Bronchial epithelial cell (primary cell): Measurements from ENCODE around the gene SEC16A. TPM values are rescaled to one million over a fixed set of nuclear protein-coding genes. Genes with fewer than 3 reads are reported as not detected.
A peak's percentile ranks its signal among the peaks of the same experiment; 100 is the strongest.

Source experiments
- DNase-seq: peaks from one replicate; pipeline ENCODE4 v3.0.0-alpha.2; 2010; ENCODE audit warnings: low read depth
- FAIRE-seq: peaks from 2 replicates; lab custom pipeline; 2011; peaks lifted over from hg19 to GRCh38; lab: Jason Lieb, UNC
- H3K27me3 ChIP-seq: 2 replicates; pipeline ENCODE4 v1.5.1; 2011; ENCODE audit warnings: low read length; ENCODE audit not compliant: control insufficient read depth, insufficient read depth
- H3K36me3 ChIP-seq: 2 replicates; pipeline ENCODE4 v1.5.1; 2011; ENCODE audit warnings: low read length; ENCODE audit not compliant: control insufficient read depth, insufficient read depth
- H3K4me3 ChIP-seq: 2 replicates; pipeline ENCODE4 v1.5.1; 2011; ENCODE audit warnings: mild to moderate bottlenecking, low read depth, low read length, control low read depth
- total RNA-seq: library from RNA; depleted of rRNA; stranded (reverse); fragments of >200 nt; gene quantifications from 2 replicates; pipeline ENCODE4 v1.2.1, GENCODE V29; 2014
- TF ChIP-seq, protein P1 (sequence below): IDR thresholded peaks from 2 replicates; pipeline ENCODE4 v1.5.1; 2011; ENCODE audit warnings: mild to moderate bottlenecking, moderate library complexity, low read length, control low read depth, inconsistent platforms; ENCODE audit not compliant: insufficient read depth, severe bottlenecking

SEC16A gene
- total RNA-seq, 1 donor from 2014 or later: 13.7 TPM

DNA sequence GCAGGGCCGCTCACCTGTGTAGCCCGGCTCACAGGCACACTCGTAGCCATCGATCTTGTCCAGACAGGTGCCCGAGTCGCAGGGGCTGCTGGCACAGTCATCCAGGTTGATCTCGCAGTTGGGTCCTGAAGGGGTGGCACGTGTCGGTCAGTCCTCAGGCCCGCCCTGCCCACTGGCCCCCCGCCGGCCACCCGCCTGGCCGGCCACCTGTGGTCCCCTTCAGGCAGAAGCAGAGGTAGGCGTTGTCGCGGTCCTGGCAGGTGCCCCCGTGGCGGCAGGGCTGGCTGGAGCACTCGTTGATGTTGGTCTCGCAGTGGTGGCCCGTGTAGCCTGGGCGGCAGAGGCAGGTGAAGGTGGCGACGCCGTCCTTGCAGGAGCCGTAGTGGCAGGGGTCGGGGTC, 32.4 kb upstream of the SEC16A start:
- Histone ChIP-seq H3K36me3 (peaks cover 86% of the 10 kb centered on the region), H3K27me3 (no peaks in the 10 kb centered on the region), H3K4me3 (no peak overlapping the region)
- no peak for DNase-seq
- no peak for FAIRE-seq
- TF ChIP-seq, protein P1, sequence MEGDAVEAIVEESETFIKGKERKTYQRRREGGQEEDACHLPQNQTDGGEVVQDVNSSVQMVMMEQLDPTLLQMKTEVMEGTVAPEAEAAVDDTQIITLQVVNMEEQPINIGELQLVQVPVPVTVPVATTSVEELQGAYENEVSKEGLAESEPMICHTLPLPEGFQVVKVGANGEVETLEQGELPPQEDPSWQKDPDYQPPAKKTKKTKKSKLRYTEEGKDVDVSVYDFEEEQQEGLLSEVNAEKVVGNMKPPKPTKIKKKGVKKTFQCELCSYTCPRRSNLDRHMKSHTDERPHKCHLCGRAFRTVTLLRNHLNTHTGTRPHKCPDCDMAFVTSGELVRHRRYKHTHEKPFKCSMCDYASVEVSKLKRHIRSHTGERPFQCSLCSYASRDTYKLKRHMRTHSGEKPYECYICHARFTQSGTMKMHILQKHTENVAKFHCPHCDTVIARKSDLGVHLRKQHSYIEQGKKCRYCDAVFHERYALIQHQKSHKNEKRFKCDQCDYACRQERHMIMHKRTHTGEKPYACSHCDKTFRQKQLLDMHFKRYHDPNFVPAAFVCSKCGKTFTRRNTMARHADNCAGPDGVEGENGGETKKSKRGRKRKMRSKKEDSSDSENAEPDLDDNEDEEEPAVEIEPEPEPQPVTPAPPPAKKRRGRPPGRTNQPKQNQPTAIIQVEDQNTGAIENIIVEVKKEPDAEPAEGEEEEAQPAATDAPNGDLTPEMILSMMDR: no peak

DNA sequence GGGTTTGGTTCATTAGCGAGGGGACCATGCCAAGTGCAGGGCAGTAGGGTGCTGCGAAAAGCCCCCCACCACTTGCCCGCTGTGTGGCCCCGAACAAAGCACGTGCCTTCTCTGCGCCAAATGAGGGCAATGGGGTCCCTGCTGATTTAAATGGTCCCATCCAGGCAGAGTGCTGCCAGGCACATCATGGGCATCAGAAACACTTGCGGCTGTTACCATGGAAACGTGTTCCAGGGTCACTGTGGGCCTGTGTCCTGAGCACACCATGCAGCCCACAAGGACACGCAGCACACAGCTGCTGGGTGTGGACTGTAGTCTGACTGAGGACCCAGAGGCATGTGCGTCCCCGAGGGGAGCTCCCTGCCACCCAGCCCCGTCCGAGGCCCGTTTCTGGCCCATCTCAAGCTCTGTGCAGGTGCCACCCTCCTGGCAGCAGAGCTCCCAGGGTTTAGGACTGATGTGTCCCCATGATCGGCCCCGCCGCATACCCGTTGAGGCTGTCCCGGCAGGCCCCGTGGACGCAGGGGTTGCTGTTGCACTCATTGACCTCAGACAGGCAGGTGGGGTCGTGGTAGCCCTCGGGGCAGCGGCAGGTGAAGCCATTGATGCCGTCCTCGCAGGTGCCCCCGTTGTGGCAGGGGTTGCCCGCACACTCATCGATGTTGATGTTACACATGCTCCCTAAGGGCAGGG, 31.3 kb upstream of the SEC16A start:
- no peaks in the 10 kb centered on the region for H3K27me3 ChIP-seq
- DNase-seq (no peak), FAIRE-seq (no peak)
- peaks cover 88% of the 10 kb centered on the region for H3K36me3 ChIP-seq
- no peak overlapping the region for H3K4me3 ChIP-seq
- TF ChIP-seq, protein P1: no peak

DNA sequence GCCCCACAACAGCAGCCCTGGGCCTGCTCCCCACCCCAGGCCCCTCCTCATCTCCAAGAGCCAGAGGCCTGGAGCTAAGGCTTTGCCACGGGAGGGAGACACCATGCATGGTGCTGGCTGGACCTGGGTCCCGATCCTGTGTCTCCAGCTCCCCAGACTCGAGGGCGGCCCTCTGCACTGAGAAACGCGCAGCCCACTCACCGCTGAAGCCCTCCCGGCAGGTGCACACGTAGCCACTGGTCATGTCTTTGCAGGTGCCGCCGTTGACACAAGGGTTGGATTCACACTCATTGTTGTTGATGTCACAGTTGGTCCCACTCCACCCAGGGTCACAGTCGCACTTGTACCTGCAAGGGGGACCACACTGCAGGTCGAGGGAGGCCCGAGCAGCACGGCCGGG, 30.4 kb upstream of the SEC16A start:
- Histone ChIP-seq H3K36me3 (peaks cover 87% of the 10 kb centered on the region), H3K4me3 (no peak overlapping the region), H3K27me3 (no peaks in the 10 kb centered on the region)
- no peak for FAIRE-seq
- DNase-seq: no peak
- TF ChIP-seq, protein P1: no peak

DNA sequence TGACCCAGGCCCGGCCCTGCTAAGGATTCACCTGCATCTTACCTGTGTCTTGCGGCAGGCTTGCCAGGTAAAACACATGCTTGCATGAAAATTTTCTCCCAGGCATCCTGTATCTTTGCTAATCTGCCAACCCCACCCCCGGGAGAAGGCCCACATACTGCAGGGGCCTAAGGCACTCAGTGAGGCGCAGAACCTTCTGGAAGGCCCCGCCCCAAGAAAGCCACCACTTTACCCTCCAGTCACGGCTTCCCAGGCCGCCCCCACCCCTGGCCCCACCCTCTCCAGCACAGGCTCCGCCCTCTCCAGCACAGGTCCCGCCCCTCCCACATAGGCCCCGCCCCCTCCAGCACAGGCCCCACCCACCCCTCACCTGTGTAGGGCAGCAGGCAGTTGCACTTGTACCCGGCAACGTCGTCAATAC, 29.8 kb upstream of the SEC16A start:
- Histone ChIP-seq H3K27me3 (no peaks in the 10 kb centered on the region), H3K4me3 (no peak overlapping the region), H3K36me3 (peaks cover 88% of the 10 kb centered on the region)
- TF ChIP-seq, protein P1: no peak
- no peak for FAIRE-seq
- DNase-seq: peak; percentile 27

DNA sequence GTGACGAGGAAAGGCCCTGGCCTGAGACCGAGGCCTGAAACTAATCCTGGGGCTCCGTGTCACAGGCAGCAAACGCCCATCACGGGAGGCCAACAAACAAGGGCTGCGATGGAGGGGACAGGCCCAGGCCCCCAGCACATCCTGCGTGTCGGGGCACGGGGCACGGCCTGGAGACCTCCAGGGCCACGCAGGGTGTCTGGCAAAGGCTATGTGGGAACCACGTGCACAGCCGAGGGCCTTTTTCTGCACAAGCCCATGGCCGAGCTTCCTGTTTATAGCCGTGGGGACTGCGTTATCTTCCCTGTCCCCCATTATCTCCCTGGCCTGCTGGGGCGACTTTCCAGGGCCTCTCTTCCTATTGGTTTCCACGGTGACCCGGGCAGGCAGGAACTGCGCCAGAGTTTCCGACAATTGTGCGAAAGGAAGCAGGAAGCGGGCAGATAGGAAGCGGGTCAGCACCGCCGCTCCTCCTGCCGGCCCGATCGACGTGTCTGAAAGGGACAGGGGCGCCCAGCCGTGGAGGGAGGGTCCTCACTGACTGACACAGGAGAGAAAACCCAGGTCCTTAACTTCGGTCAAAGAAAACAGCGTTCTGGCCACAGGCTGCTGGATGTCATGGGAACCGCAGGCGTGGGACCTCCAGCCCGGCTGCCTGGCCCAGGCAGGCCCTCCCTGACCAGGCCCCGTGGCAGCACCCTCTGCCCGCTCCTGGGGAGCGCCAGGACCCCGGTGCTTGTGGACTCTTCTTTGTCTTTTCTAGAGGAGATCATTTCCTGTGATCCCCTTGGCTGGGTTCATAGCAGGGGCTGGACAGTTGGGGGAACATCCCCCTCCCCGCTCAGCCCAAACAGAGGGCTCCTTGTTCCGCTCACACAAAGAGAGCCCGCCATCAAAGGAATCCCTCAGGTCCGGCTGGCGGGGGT, 29.1 kb upstream of the SEC16A start:
- DNase-seq: no peak
- H3K4me3 ChIP-seq: no peak overlapping the region
- peaks cover 88% of the 10 kb centered on the region for H3K36me3 ChIP-seq

More for the DNA sequence above, 29.1 kb upstream of the SEC16A start:
- no peaks in the 10 kb centered on the region for H3K27me3 ChIP-seq
- no peak for FAIRE-seq
- TF ChIP-seq, protein P1: no peak
